Activated CD8-positive, alpha-beta memory T cell treated with anti-CD3 and anti-CD28 coated beads, Interleukin-2, amount 50 U/mL, for 1 hour (primary cell): ENCODE results near the gene DAAM1.

Source experiments
- DNase-seq: peaks from one replicate; pipeline ENCODE4 v3.0.0-alpha.2; 2020; ENCODE audit errors: extremely low read depth

Gene DAAM1

DNA sequence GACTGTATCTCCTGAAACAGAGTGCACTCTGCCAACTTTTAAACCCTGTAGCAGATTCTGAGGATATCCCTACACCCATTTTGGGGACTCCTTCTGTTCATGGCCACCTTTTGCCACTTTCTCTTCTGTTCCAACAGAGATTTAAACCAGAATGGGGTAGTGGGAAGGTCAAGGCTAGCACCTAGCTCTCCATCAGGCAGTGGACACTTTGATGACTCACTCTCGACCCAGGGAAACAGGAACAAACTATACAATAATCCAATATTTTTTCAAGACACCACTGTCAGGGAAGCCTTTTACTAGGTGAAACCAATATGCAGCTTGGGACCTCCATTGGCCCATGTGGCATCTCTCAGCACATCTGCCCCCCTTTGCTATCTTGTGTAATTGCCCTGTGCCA is 103.6 kb downstream of the DAAM1 start:
- DNase-seq, result no peak

DNA sequence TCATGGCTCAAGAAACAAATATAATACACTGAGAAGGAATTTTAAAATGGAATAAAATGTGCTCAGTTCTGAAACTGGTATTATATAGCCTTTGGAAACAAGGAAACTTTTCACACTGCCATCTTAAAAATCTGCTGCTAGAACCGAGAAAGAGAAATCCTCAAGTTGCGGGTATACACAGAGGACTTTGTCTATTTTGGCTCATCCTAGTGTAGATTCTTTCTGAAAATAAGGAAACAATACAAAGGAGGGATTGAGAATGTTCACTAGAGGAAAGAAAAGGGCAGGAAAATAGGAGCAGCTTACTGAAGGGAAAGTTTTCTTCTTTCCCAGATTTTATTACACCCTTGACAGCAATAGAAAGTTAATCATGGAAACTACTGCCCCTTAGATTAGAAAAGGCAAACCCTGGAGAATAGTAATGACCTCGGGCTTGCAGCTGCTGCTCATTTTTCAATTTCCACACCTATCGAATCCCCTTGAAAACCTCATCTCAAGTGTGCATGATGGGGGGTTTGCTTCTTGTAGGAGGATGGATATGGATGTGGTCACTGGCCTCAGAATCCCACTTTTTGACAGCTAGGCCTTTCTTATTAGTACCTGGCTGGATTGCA is 104.6 kb downstream of the DAAM1 start:
- no peak for DNase-seq

- no peak for DNase-seq
Observed at GRCh38 chr14:59293935-59294661, 105.6 kb downstream of the DAAM1 start.

- no peak for DNase-seq
Observed at GRCh38 chr14:59294662-59294992, 106.2 kb downstream of the DAAM1 start.

DNA sequence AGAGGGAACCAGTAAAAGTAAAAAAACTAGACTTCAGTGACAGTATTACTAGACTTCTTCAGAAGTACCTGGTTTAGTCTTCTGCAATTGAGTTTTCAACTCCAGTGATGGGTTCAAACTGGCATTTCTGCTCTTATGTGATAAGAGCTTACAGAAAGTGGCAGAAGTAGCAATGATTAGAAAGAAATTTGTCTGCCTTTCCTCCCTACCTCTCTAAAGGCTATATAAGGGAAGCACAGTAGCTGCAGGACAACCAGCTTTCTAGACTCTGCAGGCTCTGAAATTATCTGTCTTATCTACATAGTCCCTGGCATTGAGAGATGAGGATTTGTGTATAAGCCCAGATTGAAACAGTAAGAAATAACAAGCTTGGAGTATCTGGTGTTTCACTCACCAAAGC is 107.5 kb downstream of the DAAM1 start:
- no peak for DNase-seq

DNA sequence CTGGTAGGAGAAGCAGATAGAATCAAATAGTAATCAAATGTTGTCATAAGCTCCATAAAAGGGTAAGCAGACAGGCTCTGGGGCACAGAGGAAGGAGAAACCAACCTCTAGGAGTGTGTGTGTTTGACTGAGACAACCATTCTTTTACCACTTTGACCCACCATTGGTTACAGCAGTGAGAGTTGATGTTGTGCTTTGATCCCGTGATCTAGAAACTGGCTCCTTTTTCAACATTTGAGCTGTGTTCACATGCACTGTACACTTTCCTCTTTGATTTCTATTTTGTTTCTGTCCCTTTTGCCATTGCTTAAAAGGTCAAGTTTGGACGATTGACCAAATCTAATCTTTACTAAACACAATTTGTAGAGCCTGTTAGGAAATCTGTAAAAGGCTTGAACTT is 108.0 kb downstream of the DAAM1 start:
- DNase-seq, result no peak

DNA sequence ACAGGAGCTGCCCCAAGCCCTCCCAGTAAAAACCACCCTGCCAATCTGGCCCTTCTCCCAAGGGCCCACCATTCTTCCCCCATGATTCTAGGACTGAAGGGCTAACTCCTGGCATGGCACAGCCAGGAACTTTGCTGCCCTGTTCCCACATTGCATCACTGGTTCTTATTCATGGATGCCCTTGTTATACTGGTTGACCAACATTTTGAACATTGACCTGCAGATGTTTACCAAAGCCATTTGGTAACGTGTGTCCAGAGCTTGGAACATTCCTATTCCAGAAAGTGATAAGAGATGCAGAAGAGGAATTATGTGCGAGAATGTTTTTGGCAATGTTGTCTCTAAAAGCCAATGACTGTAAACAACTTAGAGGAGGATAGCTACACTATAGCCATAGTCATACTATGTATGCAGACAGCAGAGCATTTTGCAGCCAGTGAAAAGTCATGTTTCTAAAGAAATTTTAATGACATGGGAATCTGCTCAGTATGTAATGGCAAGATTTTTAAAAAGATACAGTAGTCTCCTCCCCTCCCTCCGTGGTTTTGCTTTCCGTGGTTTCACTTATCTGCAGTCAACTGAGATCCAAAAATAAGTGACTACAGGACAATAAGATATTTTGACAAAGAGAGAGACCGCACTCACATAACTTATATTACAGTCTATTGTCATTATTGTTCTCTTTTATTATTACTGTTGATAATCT is 108.8 kb downstream of the DAAM1 start:
- no peak for DNase-seq

DNA sequence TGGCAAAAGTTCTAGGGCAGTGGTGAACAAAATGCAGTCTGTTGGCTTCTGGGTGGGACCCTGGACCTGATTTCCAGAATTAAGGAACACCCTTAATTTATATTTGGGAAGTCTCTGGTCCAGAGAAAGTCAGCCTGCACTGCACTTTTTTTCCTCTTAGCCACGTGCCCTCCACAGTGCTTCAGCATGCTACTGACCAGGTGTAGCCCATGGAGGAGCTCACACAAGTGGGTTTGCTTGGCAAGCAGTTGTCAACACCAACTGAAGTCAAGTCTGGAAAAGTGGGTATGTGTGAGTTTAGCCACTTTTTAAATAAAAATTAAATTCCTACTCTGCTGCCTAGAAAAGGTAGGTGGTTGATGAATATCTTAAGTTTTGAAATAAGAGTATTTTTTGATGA is 111.3 kb downstream of the DAAM1 start:
- DNase-seq, result no peak

- no peak for DNase-seq
Observed at GRCh38 chr14:59301354-59301753, 112.9 kb downstream of the DAAM1 start.

DNA sequence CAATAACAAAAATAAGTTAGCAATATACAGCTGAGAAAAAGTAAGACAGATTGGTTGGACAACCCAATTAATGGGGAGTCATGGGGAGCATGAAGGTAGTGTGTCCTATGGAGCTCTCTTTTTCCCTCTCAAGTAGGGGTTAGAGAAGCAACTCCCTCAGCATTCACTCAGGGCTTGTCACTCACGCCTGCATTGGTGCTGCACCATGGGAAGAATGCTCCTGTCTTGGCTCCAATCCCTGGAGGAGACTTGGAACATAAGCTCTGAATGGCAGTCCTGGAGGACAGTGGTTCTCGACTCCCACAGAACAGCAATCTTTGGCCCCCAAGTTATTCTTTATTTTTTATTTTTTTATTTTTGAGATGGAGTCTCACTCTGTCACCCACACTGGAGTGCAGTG is 113.8 kb downstream of the DAAM1 start:
- no peak for DNase-seq

DNA sequence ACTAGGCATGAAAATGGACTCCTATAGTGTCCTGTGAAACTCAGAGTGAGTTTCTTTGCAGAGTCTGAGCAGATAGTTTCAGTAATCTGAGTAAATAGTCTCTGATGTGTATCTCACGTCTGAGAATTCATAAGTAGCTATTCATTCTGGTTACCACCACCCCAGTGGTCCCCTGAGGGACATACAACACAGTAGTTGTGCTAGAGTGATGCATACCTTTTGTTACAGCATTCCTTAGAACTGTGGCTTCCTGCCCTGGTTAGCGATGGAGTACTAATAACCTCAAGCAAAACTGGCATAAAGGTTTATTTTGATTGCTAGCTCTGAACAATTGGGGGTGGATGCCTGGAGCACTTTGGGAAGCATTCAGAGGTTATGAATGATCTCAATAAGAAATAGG is 114.7 kb downstream of the DAAM1 start:
- no peak for DNase-seq

GRCh38 chr14:59305231-59305630 is 116.8 kb downstream of the DAAM1 start:
- DNase-seq, result no peak

DNA sequence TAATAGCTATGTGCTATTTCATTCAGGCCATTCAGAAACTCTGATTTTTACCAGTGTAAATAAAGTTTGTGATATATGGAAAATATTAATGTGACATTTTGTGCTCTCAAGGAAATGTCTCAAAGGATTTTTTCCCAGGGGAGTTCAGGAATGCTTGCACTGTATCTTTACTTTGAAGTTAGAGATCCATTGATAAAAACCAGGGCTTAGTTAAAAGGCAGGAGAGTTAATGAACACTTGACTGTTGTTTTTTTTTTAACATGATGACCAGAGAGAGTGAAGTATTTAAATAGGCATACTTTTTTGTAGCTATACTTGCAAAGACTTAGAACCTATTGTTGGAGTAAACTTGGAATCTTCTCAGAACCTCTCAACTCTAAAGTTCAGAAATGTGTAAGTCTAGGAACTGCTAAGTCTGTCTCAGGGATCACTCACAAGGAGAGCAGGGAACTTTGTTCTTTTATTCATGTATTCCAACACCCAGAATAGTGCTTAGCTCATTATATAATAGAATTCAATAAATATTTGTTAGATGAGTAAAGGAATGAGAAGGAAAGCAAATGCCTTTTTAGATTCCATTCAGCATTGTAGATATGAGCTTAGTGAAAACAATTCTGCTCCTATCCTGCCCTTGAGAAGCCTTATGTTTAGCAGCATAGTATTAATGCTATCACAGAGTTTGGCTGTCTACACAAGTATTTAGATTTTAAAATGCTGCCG is 117.5 kb downstream of the DAAM1 start:
- DNase-seq, result no peak

- DNase-seq, result no peak
Observed at GRCh38 chr14:59306775-59307174, 118.3 kb downstream of the DAAM1 start.

GRCh38 chr14:59308086-59308485 is 119.6 kb downstream of the DAAM1 start:
- no peak for DNase-seq

GRCh38 chr14:59308673-59309072 is 120.2 kb downstream of the DAAM1 start:
- no peak for DNase-seq

- no peak for DNase-seq
Observed at GRCh38 chr14:59309291-59309900, 120.9 kb downstream of the DAAM1 start.

DNA sequence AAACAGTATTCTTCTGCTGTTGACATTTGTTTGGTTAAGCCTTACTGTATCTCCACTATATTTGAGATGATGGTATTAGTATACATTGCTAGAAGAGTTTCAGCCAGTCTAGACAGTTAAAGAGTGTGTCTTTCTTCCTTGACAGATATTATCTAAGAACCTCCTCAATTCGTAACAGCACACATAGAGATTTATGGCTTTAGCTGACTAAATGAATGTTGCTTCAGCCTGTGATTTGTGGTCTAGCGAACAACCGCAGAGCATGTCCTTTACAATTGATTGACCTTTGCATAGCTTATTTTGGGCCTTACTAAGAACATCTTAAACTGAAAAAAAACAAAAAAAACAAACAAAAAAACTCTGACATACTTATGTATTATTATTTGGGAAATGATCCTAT is 122.2 kb downstream of the DAAM1 start:
- DNase-seq, result no peak

DNA sequence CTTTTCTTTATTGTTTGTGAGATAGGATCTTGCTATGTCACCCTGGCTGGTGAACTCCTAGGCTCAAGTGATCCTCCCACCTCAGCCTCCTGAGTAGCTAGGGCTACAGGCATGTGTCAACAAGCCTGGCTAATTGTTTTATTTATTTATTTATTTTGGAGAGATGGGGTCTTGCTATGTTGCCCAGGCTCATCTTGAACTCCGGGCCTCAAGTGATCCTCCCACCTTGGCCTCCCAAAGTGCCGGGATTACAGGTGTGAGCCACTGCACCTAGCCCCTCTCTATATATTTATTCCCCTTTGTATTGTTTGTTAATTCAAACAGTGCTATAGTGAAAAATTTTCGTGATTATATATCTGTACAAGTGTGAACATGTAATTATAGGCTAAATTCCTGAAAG is 123.3 kb downstream of the DAAM1 start:
- DNase-seq, result no peak

DNA sequence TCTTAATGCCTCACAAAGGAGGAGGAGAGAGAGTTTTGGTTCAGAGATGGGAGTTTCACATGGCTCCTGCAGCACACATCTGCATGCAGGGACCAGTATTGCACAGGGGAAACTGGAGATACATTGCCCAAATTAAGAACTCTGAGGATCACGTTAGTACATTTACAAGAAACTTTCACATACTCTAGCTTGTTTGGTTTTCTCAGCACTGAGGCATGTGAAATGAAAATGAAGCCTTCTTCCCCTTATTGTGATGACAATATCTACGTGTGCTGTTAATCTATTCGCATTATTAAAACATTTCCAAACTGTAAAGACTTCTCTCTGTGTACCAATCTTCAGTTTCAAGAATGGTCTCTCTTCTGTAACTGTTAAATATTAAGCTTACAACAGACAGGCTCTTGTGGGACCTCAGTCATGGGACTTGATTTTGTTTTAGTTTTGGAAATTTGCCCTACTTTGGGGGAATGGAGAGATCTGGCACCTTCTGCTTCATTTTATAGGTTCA is 124.7 kb downstream of the DAAM1 start:
- DNase-seq, result no peak

DNA sequence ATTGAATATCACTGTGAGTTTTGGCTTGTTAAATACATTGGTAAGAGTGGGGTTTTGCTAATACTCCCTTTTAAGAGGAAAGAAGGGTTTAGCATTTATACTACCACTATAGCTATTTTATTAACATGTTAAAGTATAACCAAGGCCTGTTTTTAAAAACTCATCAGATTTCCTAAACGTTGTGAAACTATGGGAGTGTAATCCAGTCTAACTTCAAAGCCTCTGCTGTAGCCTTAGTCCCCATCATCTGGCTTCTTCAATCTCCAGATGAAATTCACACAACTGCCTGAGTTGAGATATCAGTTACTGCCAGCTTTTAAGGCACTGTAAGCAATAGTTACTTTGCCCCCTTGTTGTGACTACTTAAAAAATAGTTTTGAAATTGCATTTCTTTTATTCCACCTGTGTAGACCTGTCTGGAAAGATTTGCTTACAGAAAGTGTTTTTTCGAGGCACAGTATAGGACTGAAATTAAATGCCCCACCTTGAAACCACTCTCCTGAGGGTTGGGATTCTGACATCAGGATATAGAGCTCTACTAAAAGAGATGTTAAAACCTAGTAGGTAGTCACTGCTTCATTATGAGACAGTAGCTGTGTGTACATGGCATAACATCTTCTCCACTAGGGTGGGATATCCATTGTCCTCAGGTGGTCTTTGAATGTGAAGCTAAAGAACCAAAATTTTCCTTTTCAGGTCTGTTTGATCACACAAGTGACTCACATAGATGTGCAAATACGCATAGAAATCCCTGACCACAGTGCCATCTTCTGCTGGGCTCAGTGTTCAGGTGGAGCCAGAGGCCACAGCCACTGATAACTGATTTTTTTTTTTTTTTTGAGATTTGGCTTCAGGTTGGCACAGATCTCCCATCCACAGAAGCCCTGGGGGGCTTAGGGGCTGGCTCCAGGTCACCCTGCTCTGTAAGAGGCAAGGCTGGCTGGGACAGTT is 125.5 kb downstream of the DAAM1 start:
- no peak for DNase-seq
